SW480 (cell line): ENCODE measurements around the gene SPSB1.

Experiments
- DNase-seq: peaks from one replicate; pipeline ENCODE4 v3.0.0-alpha.2; 2016; ENCODE audit warnings: low spot score

The SPSB1 gene

DNA sequence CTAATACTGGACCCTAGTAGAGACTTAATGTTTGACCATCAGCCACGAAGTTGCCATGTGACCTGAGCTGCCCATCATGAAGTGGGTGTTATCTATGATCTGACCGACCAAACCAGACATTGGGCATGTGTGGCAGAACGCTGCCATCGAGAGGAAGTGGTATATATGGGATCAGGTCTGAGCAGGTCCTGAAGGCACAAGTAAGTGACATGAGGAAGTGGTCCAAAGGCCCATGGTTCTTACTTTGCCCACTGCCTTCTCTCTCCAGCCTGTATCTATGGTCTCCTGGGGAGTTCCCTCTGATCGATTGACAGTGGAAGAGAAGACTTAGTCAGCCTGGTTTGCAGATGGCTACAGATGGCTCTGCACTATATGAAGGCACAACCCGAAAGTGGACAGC lies 7.9 kb downstream of the SPSB1 start:
- DNase-seq, result peak; percentile 27

DNA sequence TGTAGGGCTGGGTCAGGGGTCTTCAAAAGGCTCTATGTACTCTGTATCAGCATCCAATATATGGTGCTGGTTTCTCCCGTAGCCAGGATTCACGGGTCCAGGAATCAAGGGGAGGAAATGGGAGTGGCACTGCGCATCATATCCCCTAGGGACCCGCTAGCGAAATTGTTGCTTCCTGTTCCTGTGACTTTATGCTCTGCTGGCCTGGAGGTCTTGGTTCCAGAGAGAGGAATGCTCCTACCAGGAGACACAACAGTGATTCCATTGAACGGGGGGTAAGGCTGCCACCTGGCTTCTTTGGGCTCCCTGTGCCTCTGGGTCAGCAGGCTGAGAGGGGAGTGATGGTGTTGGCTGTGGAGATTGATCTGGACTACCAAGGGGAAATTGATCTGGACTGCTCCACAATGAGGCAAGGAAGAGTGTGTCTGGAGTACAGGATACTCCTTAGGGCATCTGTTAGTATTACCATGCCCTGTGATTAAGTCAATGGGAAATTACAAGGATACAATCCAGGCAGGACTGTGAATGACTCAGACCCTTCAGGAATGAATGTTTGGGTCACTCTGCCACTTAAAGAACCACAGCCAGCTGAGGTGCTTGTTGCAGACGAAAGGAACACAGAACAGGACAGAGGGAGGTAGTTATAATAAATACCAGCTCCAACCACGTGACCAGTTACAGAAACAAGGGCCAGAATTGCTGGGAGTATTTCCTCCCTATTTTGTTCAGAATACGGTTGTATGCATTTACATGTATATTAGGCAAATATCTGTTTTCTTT lies 10.2 kb downstream of the SPSB1 start:
- peak; percentile 70 for DNase-seq

DNA sequence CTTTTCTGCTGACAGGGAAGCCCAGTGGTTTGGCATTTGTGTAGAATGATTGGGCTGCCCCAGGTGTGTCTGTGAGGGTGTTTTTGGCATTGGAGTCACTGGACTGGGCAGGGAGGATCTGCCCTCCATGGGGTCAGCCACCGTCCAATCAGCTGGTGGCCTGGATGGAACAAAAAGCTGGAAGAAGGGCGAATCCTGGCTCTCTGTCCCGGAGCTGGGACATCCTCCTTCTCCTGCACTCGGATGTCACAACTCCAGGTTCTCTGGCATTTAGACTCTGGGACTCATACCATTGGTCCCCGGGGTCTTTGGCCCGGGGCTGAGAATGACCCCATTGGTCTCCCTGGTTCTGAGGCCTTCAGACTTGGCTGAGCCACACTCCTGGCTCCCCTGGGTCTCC lies 11.2 kb downstream of the SPSB1 start:
- no peak for DNase-seq

DNA sequence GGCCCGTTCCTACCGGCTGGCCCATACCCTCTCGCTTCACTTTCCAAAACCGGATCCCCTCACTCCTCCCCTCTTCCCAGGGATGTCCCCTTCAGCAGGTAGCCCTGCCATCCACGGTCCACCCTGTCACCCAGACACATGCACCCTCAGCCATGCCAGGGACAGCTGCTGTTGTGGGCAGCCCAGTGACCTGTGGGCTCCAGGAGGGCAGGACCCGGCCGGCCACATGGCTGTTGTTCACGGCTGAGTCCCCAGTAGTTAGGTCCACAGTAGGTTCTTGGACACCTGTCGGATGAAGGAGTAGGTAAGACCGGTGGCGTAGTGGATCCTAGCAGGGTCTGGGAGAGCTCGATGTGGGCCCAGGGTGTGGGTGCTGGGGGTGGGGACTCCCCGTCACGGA lies 12.5 kb downstream of the SPSB1 start:
- no peak for DNase-seq

DNA sequence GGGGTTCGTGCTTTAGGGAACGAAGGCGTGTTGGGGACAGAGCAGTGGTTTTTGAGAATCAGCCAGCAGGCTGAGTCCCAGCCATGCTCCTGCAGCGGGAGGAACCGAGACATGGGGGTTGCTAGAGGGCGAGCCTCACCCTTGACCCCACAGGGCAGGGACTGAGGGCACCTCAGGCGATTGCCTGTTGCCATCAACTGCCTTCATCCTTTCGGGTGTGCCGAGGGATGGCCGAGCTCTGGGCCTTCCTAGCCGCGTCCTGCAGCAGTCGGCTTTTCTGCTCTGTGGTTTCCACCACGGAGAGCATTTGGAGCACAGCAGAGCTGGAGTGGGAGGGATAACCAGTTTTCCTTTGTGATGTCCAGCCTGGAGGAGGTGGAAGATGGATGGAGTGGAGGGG lies 13.3 kb downstream of the SPSB1 start:
- DNase-seq, result no peak

DNA sequence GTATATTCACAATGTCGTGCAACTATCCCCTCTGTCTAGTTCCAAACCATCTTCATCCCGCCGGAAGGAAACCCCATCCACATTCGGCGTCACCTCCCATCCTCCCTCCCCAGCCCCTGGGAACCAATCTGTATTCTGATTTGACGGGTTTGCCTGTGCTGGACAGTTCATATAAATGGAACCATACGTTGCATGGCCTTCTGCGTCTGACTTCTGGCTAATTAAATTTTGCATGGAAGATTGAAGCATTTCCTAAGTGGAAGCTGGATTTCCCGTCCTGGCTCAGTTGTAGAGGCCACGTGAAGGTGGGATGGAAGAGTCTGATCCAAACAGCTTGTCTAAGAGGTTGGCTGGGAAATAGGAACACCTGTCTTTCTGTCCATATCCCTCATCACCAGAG lies 14.6 kb downstream of the SPSB1 start:
- no peak for DNase-seq

DNA sequence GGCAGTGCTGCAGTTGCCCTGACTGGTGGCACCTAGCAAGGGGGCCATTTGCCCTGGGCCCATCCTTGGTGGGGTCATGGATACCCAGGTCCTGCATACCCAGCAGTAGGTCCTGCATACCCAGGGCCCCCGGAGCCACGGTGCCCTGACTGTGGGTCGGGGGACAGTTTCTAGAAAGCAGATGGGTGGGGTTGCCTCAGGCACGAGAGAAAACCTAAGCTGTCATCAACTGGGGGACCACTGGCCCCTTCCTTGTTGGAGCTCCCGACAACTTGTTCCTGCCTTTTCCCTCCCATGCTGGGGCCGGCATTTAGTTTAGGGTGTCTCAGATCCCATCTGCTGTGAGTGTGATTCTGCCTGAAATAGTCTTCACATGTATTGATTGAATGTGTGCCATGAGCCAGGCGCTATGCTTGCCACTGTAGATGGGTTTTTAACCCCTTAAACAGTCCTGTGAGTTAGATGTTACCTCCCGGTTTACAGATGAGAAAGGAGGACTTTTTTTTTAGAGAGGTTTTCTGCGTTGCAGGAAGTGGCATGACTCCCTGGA lies 15.6 kb downstream of the SPSB1 start:
- DNase-seq, result no peak

DNA sequence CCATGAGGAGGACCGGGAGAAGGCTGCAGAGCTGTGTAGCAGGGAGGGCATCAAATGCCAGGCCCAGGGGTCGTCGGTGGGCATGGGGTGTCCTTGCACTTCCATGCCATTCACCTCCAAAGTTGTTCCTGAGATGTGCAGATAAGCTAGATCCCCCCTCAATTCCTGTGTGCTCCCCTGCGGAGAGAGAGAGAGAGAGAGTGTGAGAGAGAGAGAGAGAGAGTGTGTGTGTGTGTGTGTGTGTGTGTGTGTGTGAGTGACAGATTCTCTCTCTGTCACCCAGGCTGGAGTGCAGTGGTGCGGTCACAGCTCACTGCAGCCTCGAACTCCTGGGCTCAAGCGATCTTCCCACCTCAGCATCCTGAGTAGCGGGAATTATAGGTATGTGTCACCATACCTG lies 16.4 kb downstream of the SPSB1 start:
- DNase-seq, result no peak

DNA sequence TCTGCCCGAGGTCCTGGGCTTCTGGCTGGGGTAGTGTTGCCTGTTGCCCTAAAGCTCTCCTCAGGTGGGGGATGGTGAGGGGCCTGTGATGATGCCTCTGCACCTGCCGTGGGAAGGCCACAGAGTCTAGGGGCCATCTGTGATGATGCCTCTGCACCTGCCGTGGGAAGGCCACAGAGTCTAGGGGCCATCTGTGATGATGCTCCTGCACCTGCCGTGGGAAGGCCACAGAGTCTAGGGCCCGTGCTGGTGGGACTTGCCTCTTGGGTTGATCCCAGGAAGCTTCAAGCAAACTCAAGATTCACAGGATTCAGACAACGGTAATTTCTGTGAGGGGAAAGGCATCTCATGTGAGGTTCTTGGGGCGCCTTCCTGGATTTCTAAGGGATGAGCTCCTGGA lies 17.3 kb downstream of the SPSB1 start:
- DNase-seq, result no peak

DNA sequence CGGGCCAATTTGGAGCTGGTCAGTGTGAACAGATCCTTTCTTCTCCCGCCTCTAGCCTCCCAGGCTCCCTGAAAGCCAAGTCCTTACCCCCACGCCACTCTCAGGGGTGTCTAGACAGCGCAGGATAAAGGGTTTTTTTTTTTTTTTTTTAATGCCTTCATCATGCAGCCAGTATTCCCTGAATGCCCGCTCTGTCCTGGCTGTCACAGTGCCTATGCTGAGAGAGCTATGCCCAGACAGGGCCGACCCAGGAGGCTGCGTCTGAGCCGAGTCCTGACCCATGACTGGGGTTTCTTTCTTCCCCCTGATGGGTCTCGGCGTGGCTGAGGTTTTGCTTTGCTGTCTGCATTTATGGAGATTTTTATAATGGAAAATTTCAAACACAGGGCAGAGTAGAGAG lies 18.3 kb downstream of the SPSB1 start:
- DNase-seq, result no peak

DNA sequence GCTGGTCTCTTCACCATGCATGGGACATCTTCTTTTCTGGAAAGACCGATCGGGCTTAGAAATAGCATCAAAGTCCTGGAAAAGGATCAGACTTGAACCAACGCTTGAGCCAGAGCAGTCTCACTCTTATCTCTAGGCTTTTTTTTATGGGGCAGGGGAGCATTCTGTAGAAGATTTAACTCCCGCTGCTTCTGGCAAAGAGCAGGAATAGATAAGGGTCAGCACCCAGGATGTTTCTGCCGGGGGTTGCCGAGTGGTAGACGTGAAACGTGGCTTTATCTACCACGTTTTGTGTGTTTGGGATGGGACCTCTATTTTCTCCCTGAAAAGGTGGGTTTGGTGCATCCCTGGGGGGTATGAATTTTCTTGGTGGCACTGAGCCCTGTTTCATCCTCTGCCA lies 18.8 kb downstream of the SPSB1 start:
- DNase-seq, result no peak

DNA sequence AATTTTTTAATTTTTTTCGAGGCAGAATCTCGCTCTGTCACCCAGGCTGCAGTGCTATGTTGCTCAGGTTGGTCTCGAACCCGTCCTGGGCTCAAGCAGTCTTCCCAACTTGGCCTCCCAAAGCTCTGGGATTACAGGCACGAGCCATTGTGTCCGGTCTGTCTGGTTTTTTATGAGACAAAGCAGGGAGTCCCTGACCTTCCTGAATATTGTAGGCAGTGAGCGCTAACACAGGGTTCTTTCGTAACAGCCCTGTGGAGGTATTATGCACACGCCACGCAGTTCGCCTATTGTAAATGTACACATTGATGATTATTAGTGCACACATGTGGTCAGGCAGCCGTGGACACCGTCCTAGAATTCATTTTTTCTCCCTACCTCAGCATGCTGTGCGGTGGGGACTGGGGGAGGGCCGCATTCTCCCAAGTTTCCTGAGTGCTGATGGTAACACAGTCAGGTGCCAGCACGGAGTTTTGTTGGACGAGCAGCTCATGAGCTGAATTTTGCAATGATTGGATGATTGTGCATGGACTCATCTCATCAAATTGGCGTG lies 19.6 kb downstream of the SPSB1 start:
- DNase-seq, result no peak

DNA sequence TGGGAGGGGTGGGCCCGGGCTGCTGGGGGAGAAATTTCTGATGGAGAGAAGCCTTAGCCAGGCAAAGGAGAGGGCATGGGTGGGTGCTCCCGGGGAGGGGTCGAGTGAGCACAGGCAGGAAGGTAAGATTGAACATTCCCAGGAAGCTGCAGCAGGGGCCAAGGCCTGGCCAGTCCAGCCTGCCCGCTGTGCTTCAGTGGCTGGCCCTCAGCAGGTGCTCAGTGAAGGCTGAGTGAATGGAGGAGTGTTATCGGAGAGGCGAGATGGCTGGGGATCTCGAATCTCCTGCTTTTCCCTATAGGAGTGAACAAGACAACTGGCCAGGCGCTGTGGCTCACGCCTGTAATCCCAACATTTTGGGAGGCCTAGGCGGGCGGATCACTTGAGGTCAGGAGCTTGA lies 20.9 kb downstream of the SPSB1 start:
- DNase-seq, result no peak

DNA sequence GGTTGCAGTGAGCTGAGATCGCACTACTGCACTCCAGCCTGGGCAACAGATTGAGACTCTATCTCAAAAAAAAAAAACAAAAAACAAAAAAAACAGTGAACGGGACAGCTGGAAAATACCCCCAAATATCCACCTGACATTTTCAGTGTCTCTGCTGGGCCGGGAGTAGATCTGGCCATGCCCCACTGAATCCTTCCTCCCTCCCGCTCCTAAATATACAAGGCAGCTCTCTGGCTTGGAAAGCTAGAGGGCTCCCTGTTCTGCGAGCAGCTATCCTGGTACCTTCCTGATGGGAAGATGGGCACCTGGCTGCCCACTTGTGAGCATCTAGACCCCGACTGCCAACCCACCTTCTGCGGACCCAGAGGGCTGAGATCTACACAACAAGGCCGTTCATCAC lies 21.4 kb downstream of the SPSB1 start:
- DNase-seq, result no peak

DNA sequence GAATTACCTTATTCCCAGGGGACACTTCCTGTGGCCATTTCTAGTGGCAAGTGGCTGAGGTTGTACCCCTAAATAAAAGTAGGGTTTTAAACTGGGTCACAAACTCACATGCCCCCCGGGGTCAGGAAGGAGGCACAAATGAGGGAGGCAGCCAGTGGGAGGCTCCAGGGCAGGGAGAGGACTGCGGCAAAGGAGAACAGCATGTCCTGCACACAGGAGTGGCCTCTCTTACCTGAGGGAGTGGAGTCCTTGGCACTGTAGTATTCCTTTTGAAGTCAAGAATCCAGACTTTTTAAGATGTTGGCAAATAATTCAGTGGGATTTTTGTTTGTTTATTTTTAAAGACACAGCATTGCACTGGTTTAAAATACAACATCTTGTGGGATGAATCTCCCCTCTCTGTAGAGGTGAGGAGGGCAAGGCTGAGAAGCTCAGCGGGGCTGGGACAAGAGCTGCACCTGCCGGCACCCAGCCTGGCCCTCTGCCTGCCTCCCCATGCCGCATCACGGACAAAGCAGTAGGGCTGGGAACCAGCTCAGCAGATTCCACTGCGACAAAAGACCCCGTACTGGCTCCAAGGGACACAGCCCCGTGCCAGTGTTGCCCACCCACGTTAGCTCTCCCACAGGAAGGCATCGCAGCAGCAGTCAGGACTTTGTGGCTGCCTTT lies 22.2 kb downstream of the SPSB1 start:
- DNase-seq, result no peak

DNA sequence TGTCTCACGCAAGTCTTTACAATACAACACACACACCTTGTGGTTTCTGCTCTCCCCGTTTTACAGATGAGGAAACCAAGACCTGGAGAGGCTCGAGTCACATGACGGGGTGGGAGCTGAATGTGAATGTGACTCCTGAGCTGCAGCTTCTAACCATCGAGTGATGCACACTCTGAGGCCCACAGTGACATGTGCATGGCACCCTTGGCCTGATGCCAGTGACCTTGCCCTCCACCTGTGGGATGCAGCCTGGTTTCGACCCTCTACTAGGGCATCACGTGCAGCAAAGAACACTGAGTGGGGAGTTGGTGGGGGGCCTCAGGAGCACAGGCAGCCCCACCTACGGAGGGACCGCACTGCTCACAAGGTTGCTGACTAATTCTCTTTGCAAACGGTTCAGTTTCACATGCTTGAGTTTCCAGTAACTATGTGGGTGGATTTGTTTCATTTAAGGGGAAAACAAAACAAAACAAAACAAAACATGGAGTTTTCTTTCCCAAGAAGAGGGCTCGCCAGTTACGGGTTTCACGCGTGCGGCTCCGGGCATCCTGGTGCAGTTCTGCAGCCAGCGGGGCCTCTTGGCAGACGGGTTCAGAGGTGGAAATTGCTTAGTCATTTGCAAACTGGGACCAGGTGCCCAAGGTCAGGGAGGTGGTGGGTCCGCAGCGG lies 22.9 kb downstream of the SPSB1 start:
- no peak for DNase-seq

DNA sequence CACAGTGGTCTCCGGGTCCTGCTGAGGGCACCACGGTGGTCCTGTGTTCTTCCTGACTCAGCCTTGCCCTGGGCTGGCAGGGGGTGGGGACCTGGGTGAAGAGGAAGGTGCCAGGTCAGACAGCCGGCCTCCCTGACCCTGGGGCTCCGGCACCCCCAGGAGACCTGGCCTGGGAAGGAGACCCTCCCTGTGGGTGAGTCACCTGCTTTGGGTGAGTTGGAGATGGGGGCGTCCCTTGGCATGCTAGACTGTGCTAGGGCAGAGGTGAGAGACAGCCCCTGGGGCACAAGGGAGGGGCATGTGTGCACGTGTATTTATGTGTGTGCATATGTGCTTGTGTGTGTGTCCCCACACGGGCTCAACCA lies 23.4 kb downstream of the SPSB1 start:
- no peak for DNase-seq

DNA sequence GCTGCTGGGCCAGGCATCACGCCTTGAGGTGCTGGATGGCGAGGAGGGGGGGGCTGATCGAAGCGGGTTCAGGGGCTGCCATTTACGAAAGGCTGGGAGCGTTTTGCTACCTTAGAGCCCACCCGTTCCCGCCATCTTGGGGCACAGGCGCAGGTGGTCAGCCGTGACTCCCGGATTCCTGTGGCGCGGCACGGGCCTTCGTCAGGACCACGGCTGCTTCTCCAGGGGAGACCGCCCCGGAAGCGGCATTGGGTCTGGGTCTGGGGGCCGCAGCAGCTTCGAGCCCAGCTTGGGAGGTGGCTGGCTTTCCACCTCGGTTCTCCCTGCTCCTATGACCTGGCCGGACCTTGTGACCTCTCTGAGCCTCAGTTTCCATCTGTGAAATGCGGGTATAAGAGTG lies 23.8 kb downstream of the SPSB1 start:
- no peak for DNase-seq

DNA sequence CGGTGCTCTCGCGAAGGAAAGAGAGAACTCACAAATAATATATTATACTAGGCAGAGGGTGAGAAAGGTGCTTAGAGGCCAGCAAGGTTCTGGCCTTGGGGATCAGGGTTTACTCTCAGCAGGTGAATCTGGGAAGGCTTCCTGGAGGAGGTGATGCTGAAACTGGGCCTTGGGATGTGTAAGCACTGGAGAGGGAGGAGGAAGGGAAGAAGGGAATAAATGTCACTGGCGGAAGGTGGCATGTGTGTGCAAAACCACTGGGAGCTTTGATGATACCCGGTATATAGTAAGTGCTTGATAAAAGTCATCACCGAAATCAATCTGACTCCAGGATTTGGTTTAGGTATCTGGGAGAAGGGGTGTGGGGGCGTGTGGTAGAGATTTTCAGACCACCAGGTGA lies 24.4 kb downstream of the SPSB1 start:
- no peak for DNase-seq

DNA sequence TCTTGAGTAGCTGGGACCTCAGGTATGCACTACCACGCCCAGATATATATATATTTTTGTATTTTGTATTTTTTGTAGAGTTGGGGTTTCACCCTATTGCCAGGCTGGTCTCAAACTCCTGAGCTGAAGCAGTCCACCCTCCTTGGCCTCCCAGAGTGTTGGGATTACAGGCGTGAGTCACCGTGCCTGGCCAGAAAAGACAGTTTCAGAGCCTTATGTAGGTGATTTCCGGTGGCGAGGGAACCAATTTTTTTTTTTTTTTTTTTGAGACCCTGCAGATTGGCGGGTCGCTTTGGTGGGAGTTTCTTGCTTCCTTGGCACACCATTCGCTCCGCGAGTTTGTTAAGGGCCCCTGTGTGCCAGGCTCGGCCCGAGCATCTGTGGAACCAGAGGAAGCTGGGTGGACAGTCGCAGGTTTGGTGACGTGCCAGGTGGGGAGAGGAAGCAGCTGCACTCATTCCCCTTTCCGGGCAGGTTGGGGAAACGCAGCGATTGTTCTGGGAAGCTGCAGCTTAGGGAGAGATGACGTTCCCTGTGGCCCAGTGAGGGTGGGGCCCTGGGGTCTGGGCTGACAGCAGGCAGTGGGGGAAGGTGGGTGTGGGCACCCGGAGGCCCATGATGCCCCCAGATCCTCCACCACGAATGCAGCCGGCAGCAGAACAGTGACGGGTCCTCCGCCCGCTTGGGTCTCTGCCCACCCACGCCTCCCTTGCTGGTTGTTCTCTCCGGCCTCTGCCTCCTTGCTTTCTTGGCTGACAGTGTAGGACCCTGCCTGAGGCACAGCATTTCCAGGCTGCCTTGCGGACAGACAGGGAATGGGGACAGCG lies 25.1 kb downstream of the SPSB1 start:
- no peak for DNase-seq

DNA sequence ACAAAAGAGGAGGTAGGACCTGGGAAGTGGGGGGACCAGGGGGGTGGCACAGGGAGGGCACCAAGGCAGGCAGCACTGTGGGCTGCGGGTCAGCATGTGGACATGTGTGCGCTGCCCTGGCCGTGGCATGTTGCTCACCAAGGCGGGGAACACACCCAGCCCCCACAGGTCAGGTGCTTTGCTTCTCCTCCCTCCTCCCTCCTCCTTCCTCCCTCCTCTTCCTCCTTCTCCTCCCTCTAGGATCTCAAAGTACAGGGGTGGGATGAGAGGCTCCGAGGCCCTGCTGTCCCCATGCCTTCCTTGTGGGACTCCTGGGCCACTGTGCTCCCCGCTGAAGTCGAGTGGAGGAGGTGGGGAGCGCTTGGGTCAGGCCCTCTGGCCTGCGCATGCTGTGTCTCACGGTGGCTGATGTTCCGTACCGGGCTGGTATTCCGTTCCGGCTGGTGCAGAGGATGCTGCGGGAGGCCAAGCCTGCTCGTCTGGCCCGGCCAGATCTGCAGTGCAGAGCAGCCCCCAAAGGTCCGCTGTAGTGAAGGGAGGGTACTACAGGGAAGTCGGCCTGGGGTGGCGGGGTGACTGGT lies 26.6 kb downstream of the SPSB1 start:
- no peak for DNase-seq
